ENCODE measurements around the gene PSMB5.

PSMB5 gene

DNA sequence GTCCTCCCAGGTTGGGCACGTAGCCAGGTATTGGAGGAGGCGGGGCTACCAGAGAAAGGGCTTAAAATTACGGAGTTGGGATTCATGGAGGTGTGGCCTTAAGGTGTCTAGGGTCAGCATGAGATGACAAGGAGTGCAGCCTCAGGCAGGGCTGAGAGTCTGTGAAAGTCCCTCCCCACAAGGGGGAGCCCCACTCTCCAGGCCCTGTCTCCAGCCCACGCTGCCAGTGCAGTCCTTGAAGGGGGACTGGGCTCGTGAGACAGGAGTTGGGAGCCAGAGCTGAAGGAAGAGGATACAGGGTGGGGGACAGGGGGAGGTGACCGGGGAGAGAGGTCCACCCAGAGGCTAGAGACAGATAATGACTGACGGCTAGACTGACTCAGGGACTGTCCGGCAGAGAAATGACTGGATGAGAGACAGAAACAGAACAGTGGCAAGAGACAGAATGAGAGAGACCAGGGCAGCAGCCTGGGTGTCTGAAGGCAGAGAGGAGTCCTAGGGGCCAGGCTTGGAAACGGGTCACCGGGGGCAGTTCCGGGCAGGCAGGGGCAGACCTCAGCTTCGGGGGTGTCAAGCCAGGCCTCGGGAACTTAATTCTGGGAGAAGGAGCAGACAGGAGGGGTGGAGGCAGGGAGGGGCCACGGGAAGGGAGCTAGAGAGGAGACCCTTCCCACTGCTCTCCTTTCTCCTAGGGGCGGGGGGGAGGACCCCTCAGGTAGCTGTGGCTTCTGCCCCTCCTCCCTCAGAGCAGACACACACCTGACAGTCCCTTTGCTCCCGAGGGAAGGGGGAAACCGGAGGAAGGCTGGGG is 21.6 kb upstream of the PSMB5 start (continued):
- TF ChIP-seq ZBTB17 (tag by site-specific recombination; IDR thresholded peaks at IDR 0.05) (peak; percentile 82), ZNF335 (tag by site-specific recombination; conservative IDR thresholded peaks at IDR 0.05) (peak; percentile 22; the same call in 1 of the 2 replicates), SP7 (tag by site-specific recombination; IDR thresholded peaks at IDR 0.05) (peak; percentile 31), ZNF830 (tag by site-specific recombination; IDR thresholded peaks at IDR 0.05; ENCODE audit: low read depth) (no peak), ZBTB20 (tag by site-specific recombination; IDR thresholded peaks at IDR 0.05) (peak; percentile 36; the same call in 1 of the 2 replicates), ZNF600 (tag by site-specific recombination; IDR thresholded peaks at IDR 0.05) (peak; percentile 61; the same call in 1 of the 2 replicates), ZFHX2 (tag by site-specific recombination; conservative IDR thresholded peaks at IDR 0.05) (peak; percentile 76), ZNF571 (tag by site-specific recombination; IDR thresholded peaks at IDR 0.05) (no peak), ZNF398 (tag by site-specific recombination; IDR thresholded peaks at IDR 0.05) (peak; percentile 70), SP2 (tag by site-specific recombination; IDR thresholded peaks at IDR 0.05) (peak; percentile 42), ZEB2 (tag by site-specific recombination; IDR thresholded peaks at IDR 0.05) (peak; percentile 45), ZNF324 (tag by site-specific recombination; IDR thresholded peaks at IDR 0.05) (0 out of 2 replicates have a peak, but pooled peaks have one; percentile 30), KLF16 (tag by site-specific recombination; IDR thresholded peaks at IDR 0.05) (peak; percentile 39; the same call in 1 of the 2 replicates)
- TF ChIP-seq, protein P1, sequence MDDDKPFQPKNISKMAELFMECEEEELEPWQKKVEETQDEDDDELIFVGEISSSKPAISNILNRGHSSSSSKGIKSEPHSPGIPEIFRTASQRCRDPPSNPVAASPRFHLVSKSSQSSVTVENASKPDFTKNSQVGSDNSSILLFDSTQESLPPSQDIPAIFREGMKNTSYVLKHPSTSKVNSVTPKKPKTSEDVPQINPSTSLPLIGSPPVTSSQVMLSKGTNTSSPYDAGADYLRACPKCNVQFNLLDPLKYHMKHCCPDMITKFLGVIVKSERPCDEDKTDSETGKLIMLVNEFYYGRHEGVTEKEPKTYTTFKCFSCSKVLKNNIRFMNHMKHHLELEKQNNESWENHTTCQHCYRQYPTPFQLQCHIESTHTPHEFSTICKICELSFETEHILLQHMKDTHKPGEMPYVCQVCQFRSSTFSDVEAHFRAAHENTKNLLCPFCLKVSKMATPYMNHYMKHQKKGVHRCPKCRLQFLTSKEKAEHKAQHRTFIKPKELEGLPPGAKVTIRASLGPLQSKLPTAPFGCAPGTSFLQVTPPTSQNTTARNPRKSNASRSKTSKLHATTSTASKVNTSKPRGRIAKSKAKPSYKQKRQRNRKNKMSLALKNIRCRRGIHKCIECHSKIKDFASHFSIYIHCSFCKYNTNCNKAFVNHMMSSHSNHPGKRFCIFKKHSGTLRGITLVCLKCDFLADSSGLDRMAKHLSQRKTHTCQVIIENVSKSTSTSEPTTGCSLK (tag by site-specific recombination; IDR thresholded peaks at IDR 0.05) = no peak
- TF ChIP-seq, protein P2, sequence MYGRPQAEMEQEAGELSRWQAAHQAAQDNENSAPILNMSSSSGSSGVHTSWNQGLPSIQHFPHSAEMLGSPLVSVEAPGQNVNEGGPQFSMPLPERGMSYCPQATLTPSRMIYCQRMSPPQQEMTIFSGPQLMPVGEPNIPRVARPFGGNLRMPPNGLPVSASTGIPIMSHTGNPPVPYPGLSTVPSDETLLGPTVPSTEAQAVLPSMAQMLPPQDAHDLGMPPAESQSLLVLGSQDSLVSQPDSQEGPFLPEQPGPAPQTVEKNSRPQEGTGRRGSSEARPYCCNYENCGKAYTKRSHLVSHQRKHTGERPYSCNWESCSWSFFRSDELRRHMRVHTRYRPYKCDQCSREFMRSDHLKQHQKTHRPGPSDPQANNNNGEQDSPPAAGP (tag by site-specific recombination; IDR thresholded peaks at IDR 0.05) = peak; percentile 7; the same call in 1 of the 2 replicates

GRCh38 chr14:23055621-23056144 is 21.0 kb upstream of the PSMB5 start:
- no peak overlapping the region for H3K4me3 ChIP-seq (ENCODE audit: low read depth, low read length)
- no peak overlapping the region for H3K27ac ChIP-seq (ENCODE audit: extremely low read depth, low read depth, low read length)
- CTCF ChIA-PET = interaction anchor here (0.6 to 16.2 kb wide), 17 partner anchors 9 to 125 kb away, joined by 3 to 469 read pairs (median 4); partner anchors contain the start of gene AJUBA
- H3K36me3 ChIP-seq (ENCODE audit: control insufficient read depth in 2 of 2, insufficient read depth in 1 of 2, low read length in 2 of 2) = peaks cover 17 to 62% of the 10 kb centered on the region in 2 experiments
- TF ChIP-seq ZNF571 (tag by site-specific recombination; IDR thresholded peaks at IDR 0.05) (no peak), ZNF433 (tag by site-specific recombination; IDR thresholded peaks at IDR 0.05; ENCODE audit: low read depth) (no peak), REST (tag by site-specific recombination; IDR thresholded peaks at IDR 0.05) (peak; percentile 56), OSR2 (tag by site-specific recombination; IDR thresholded peaks at IDR 0.05) (no peak), ZIC2 (tag by site-specific recombination; IDR thresholded peaks at IDR 0.05) (0 out of 2 replicates have a peak, but pooled peaks have one; percentile 13), IKZF3 (tag by site-specific recombination; IDR thresholded peaks at IDR 0.05) (no peak)
- TF ChIP-seq, protein P3, sequence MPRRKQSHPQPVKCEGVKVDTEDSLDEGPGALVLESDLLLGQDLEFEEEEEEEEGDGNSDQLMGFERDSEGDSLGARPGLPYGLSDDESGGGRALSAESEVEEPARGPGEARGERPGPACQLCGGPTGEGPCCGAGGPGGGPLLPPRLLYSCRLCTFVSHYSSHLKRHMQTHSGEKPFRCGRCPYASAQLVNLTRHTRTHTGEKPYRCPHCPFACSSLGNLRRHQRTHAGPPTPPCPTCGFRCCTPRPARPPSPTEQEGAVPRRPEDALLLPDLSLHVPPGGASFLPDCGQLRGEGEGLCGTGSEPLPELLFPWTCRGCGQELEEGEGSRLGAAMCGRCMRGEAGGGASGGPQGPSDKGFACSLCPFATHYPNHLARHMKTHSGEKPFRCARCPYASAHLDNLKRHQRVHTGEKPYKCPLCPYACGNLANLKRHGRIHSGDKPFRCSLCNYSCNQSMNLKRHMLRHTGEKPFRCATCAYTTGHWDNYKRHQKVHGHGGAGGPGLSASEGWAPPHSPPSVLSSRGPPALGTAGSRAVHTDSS (tag by site-specific recombination; IDR thresholded peaks at IDR 0.05) = no peak
- no peaks in the 10 kb centered on the region for H3K9me3 ChIP-seq (ENCODE audit: control insufficient read depth, insufficient read depth, low read depth, low read length)
- H3K4me1 ChIP-seq (ENCODE audit: control insufficient read depth, insufficient read depth, low read length) = peaks cover 4% of the 10 kb centered on the region; the same call in 1 of the 2 replicates
- POLR2A ChIA-PET = interaction anchor here (0.9 to 2.1 kb wide), 5 partner anchors 12 to 74 kb away, joined by 3 to 8 read pairs (median 6); partner anchors contain the start of genes ACIN1 and AJUBA

Measured in HEK293 (cell line).